Measurements from ENCODE around the gene OTC.

The OTC gene

DNA sequence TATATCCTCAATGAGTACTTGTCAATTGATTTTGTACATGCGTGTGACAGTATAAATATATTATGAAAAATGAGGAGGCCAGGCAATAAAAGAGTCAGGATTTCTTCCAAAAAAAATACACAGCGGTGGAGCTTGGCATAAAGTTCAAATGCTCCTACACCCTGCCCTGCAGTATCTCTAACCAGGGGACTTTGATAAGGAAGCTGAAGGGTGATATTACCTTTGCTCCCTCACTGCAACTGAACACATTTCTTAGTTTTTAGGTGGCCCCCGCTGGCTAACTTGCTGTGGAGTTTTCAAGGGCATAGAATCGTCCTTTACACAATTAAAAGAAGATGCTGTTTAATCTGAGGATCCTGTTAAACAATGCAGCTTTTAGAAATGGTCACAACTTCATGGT lies at the start of gene OTC:
Gene OTC, plus strand, starts transcription at position 243 of the 400 bp plus-strand sequence. Its CDS starts 93 bp downstream, at position 336.
- no peak for DNase-seq (ENCODE audit: low read depth in 3 of 3)

DNA sequence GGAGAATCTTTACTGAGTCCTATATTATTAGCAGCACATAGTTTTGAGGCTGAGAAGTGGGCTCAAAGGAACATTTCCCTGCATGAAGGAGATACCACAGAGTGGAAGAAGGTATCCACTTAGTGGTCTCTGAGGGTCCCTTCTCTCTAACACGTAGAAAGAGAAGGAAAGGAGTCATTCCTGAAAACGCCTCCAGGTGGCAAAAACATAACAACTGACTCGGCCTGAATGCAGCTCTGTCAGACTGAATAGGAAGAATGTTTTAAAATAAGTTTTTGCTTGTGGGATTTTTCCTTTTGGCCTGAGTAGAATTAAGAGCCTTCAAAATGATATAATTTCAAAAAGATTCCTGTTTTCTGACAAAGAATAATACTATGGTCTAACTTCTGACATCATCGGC lies 48.4 kb upstream of the OTC start:
- no peak for DNase-seq (ENCODE audit: low read depth in 3 of 3)

DNA sequence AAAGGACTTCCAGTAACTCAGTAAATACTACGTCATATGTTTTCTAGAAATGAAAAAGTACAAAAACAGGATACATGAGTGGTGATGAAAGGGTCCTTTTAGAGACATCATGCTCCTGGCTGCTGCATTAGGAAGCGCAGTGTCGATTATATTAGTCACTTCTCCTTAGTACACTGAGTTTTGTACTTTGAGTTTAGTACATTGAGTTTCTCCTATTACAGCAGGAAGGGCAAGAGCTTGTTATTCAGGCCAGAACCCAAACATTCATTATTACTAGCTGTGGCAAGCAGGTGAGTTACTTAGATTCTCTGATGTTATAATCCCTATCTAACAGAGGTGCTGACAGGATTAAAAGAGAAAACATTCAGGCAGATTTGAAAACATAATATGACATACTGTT lies 46.4 kb upstream of the OTC start:
- DNase-seq (ENCODE audit: low read depth in 3 of 3), result no peak

DNA sequence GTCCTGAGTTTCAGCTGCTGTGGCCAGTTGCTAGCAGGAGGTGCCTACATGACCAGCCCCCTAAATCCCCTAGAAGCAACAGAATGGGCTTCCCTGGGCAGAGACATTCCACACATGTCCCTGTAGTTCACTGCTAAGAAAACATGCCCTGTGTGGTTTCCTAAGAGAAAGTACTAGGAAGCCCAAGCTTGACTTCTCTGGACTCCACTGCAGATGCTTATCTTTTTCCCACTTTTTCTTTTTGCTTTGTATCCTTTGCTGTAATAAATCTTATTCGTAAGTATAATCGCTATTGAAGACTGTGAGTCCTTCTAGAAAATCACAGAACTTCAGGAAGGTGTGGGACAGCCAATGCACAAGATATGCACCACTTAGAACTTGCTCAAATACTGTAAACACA lies 40.7 kb upstream of the OTC start:
- DNase-seq (ENCODE audit: low read depth in 3 of 3), result no peak

DNA sequence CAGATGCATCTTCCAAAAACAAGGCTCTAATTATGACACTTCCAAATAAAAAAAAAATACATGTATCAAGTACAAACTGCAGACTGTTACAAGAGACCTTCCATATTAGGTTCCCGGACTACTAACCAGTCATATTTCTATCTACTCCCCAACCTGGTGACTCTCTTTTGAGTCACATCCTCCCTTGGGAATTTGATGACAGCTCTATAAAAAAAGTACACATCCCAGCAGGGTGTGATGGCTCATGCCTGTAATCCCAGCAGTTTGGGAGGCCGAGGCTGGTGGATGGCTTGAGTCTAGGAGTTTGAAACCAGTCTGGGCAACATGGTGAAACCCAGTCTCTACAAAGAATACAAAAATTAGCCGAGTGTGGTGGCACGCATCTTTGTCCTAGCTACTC lies 40.0 kb upstream of the OTC start:
- no peak for DNase-seq (ENCODE audit: low read depth in 3 of 3)

DNA sequence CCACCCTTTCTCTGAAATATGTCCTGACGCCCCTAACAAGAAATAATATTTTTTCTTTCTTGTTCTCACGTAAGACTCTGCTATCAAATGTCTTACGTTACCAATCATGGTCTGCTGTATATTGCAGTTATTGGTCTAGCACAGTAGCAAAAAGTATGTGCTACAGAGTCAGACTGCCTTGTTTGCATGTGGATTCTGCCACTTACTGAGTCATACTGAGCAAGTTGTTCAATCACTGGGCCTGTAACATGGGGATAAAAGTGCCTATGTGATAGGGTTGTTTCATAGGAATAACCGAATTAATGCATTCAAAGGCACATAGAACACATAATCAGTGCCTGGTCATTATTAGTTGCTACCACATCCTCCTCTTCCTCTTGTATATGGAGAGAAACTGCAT lies 39.2 kb upstream of the OTC start:
- no peak for DNase-seq (ENCODE audit: low read depth in 3 of 3)

DNA sequence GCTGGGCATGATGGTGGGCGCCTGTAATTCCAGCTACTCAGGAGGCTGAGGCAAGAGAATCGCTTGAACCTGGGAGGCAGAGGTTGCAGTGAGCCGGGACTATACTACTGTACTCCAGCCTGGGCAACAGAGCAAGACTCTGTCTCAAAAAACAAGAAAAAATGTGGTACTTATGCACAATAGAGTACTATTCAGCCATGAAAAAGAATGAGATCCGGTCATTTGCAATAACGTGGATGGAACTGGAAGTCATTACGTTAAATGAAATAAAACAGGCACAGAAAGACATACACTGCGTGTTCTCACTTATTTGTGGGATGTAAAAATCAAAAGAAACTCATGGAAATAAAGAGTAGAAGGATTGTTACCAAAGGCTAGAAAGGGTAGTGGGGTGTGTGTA lies 37.2 kb upstream of the OTC start:
- no peak for DNase-seq (ENCODE audit: low read depth in 3 of 3)

DNA sequence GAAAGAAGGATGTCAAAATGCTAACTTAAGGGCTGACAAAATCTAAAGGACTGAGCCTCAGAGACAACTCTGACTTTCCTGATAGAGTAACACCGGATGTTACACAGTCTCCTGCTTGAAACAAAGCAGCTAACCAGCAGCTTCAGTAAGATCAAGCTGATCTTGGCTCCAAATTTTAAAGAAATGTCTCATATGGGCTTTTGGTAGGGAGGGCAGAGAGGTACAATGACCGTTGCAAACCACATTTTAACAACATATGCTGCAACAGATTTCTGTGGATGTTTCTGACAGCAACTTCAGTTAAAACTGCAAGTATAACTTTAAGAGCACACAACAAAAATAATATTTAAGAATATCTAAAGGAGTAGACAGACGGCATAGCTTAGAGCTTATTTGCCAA lies 34.2 kb upstream of the OTC start:
- no peak for DNase-seq (ENCODE audit: low read depth in 3 of 3)

DNA sequence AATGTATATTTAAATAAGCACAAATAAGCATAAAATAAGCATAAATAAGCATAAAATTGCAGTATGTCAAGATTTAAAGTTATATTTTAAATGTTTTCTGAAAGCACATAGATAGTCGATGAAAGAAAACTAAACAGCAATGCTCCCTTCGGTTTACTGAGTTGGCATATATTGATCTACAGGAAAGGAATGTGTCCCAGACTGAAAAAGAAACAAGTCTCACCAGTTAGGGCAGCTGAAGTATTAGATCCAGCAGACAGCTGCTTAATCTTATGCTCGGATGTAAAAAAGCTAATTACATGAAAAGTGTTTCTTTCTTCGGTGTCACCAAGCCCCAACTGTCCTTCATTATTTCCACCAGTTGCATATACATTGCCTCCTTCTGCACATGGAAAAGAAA lies 33.8 kb upstream of the OTC start:
- no peak for DNase-seq (ENCODE audit: low read depth in 3 of 3)

DNA sequence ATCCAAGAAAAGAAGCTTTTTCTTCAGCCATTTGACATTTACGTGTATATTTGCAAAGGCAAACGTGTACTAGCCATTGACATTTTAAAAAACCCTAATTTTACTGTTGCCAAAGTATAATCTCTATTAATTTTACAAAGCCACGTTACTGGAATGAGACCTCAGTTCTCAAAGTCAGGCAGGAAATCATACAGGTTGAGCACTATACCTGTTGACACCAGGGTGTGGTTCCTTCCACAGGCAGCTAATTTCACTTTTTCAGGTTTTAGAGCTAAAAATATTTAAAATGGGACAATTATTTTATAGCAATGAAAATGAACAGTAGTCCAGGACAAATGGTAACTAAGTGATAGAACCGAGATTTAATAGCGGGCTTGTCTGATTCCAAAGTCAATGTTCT lies 31.6 kb upstream of the OTC start:
- no peak for DNase-seq (ENCODE audit: low read depth in 3 of 3)

DNA sequence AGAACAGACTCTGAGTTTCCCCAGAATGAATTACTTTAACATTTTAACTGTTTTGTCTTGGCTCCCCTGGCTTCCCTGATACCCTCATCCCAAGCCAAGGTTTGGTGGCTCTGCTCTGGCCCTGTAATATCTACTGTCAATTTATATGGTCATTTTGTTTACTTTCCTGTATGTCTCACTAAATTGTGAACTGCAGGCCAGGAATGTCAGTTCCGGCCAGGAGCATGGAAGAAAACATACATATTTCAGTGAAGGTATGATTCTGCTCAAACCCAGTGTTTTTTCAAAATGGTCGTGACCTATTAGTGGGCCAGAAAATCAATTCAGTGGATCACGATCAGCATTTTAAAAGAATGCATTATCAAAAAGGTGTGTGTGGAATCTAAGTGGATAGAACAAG lies 26.3 kb upstream of the OTC start:
- no peak for DNase-seq (ENCODE audit: low read depth in 3 of 3)

DNA sequence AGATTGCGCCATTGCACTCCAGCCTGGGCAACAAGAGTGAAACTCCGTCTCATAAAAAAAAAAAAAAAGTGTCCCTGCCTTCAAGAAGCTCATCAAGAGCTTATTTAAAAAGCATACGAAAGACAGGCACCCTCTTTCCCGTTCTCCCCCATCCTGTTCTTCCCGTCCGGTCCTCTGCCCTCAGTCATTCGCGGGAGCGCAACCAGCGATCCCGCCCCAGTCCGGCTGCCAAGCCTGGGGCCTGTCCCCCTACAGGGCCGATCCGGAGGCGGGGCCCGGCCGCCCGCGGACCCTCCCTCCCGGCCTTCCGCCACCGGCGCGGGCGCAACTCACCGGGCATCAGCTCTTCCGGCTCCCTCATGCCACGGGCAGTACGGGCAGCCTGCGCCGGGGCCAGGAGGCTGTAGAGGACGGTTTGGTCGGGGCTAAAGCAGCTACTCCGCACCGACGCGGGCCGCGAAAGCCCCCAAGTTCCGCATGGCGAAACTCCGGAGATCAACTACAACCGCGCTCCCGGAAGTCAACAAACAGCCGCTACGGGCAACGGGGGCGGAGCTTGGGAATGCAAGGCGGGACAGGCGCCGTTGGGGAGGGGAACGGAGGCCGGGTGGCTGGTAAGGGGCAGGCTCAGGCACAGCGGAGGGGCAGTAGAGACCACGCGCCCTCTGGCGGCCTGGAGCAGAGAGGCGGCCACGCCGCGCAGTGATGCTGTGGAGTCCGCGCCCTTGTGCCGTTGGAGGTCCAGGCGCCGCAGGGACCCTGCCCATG lies 25.2 kb upstream of the OTC start, which contains the start of gene RPGR:
Gene RPGR, minus strand, starts transcription at position 503 of the 768 bp plus-strand sequence. Its CDS starts 142 bp downstream, at position 361.
- DNase-seq (ENCODE audit: low read depth in 3 of 3), result peak; percentile 82 to 86 (median 84)

DNA sequence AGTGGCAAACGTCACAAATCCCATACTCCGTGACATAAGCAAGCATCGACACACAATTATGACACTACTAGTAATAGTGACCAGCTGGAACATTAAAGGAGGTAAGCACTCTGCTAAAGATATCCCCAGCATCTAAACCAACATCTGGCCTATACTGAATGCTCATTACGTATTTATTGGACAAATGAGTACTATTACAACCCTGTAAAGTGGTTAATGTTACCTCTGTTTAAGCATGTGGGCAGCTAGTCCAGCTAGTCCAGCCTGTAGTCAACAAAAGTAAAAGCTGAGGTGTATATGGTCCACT lies 24.7 kb upstream of the OTC start:
- no peak for DNase-seq (ENCODE audit: low read depth in 3 of 3)

DNA sequence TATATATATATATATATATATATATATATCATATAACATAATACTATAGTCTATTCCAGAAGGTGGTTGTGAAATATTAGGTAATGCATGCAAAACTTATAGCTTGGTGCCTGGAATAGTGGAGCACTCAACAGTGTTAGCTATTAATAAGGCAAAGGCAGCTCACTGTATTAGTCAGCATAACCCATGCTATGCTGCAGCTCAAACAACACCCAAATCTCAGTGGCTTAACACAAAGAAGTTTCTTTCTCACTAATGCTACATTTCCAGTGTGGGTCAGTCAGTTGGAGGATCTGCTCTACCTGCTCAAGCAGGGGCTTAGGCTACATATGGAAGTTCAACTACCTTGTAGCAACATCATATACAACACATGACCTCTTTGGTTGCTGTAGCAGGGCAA lies 19.9 kb upstream of the OTC start:
- no peak for DNase-seq (ENCODE audit: low read depth in 3 of 3)

DNA sequence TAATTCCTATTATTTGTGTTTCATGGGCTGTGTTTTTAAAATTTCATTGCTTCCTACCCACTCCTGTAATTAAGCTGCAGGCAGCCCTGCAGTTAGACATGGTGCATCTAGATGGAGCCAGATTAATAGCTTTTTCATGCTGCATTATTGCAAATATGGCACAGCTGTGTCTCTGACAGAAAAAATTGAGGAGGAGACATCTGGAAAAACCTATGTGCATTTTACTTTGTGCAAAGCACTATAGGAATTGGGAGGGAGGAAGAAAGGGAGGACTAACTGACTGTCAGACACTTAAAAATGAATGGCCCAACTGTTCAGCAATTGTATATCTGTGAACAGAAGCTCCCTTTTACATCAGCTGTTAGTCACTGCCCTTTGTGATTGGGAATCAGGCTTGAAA lies 17.0 kb upstream of the OTC start:
- DNase-seq (ENCODE audit: low read depth in 3 of 3), result no peak

DNA sequence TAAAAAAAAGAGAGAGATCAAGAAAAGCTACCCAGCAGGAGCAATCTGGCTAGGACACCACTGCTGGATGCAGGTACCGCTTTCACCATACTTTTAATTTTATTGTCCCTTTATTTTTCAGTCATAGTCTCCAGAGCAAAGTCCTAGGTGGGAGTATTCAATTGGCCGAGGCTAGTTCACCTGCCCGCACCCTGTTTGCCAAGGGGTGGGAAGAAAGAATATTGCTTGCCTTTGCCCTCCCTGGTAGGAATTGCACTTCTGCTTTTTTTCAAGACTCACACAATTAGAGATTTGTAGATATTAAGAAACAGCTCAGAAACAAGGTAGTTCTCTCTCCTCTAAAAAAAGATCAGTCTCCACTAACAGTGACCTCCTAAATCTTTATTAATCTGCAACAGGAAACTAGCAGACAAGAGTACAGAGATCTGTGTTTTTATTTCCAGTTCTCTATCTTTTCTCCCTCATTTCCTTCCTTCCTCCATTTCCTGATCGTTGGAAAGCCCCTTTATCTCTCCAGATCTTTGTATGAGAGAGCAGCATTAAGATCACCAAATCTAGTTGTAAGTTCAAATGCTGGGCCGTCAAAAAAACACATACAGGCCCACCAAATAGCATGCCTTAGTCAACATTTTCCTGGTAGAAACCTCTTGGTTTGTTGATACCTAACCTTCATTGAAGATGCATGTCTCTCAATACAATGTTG lies 15.7 kb upstream of the OTC start:
- no peak for DNase-seq (ENCODE audit: low read depth in 3 of 3)

DNA sequence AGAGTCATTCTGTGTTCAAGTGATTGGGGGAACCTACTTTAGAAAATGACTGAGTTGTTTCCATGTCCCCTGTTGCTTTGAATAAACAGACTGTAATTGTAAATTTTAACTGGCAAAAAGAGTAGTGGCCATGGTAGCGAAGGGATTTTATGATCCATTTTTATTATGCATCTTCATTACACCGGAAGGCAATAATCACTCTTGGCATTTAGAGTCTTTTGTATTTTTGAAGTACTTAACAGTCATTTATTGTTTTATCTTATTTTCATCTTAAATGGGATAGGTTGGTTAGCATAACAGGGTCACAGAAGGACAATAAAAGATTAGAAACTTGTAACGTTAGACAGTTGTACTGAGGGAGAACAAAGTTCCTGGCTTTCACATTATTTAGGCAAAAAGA lies 11.0 kb upstream of the OTC start:
- DNase-seq (ENCODE audit: low read depth in 3 of 3), result no peak

DNA sequence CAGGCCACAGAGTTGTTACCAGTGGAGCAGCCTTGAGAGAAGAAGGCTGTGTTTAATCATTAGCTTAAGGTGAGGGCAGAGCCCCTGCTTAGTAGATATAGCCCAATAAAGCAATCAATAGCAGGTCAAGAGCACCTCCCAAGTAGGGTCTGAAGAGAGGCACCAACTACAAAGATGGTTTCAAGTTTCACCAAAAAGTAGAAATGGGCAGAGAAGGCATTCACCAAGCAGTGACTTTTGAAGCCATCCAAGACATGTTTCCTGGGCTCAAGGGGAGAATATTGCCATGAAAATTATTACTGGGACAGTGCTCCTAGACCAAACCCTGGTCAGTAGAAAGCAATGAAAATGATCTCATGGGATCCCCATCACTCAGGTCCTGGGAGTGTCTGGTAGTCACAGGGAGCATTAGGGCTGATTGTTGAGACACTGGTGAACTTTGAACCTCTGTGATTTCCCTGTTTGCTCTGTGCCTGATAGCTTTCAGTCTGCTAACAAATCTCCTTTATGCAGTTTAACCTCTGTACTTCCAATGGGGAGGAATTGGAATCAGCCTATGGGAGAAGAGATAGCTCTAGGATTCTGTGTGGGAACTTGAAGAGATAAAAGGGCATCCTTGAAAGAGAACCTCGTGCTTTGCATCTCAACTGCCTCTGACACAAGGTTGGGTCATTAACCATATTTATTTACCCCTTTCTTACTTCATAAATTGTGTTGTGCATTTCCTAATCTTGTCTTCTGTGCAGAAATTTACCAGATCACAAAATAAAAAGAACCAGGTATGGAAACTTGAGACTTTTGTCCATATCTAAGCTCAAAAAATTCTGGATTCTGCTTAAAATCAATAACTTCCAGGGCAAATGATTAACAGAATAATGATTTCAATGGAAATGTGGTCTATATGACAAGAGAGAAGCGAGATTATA lies 9.3 kb upstream of the OTC start:
- DNase-seq (ENCODE audit: low read depth in 3 of 3), result no peak

DNA sequence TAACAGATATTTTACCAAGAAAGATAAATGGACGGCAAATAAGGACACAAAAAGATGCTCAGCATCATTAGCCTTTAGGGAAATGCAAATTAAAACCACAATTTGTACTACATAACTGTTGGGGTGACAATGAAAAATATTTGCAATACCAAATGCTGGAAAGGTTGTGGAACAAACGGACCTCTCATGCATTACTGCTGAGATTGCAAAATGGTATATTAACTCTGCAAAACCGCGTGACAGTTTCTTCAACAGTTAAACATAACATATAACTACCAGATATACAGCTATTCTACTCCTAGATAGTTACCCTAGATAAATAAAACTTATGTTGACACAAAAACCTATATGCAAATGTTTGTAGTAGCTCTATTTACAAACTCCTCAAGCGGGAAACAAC lies 6.3 kb upstream of the OTC start:
- no peak for DNase-seq (ENCODE audit: low read depth in 3 of 3)

DNA sequence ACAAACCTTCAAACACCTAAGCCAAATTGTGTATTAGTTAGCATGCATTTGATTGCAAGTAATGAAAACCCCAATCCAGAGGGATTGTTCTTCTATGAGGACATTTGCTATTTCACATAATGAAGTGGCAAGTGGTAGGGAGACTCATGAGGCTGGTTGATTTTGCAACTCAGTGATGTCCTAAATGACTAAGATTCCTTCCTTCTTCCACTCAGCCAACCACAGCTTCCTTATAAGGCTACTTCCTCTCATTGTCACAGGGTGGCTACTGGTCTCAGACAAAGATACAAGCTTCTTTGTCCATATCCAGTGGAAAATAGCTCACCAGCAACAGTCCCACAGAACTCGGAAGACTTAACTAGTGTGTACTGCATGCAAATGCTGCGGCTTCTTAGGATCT lies 5.3 kb upstream of the OTC start:
- DNase-seq (ENCODE audit: low read depth in 3 of 3), result no peak

DNA sequence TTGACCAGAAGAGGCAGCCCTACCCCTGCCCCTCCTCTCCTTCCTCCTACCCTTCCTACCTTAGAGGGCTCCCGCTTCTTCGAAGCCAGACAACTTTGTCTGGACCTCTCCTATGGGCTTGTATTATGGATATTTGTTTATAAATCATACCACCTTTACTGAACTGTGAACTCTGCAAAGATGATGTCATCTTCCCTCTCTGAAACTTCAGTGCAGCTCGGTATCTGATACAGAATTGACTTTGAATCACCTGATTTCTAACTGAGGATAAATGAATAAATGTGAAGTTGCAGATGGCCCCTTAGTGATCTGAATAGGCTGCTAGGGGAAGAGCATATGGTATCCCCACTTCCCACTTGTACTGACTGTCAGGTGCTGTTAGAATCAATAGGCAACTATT lies 1.1 kb upstream of the OTC start:
- DNase-seq (ENCODE audit: low read depth in 3 of 3), result no peak

DNA sequence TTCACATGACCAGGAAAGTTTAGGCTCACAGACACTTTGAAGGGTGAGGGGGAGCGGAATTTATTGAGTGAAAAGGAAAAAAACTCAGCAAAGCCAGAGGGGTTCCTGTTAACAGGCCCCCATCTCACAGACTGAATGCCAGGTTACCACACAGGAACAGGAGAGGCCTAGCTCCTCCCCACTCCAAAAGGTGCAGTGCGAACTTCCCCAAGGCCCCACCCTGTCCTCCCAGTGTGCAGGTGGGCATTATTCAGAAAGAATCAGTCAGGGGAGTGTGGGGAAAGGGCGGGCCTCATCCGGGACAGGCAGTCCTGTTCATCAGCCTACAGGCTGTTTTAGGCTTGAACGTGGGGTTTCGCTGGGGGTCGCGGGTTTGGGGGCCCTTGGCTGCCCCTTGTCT lies 4.0 kb downstream of the OTC start:
- DNase-seq (ENCODE audit: low read depth in 3 of 3), result no peak
